K562 (cell line): ENCODE measurements around the gene OR5B21. TPM values are rescaled to one million over a fixed set of nuclear protein-coding genes. Genes with fewer than 3 reads are reported as not detected.
A peak's percentile ranks its signal among the peaks of the same experiment; 100 is the strongest.

Source experiments
- ATAC-seq: fragments of 200-7000 bp; cut with Tn5 transposase; 3 replicates; pipeline ENCODE4 v1.9.1; 2020; ENCODE audit warnings: moderate library complexity
- BruUV-seq: library from RNA; stranded (reverse); fragments of 400-500 nt; replicated peaks from 2 replicates; lab custom pipeline; 2021; lab: Mats Ljungman, UMichigan
- CTCF ChIA-PET: fragments of 300-600 bp; formaldehyde crosslinking; extraction: SDS; loops from one replicate; lab custom pipeline; 2021; ENCODE audit warnings: low intra/inter-chr PET ratio; lab: Yijun Ruan, JAX
- POLR2A ChIA-PET: fragments of 300-600, 350-650 bp; sonication (Branson Sonifier 250); formaldehyde crosslinking; extraction: SDS; loops from one replicate; lab custom pipeline; 2021; ENCODE audit warnings: antibody characterized with exemption, inconsistent platforms; lab: Yijun Ruan, JAX
- DNase-seq, 4 experiments: peaks; one replicate each; pipeline versions ENCODE4 v3.0.0 to v3.0.0-alpha.2; 2011 to 2018; ENCODE audit warnings: low spot score in 3 of 4, mixed read lengths in 3 of 4; ENCODE audit errors: extremely low read depth in 1 of 4
- FAIRE-seq: peaks from 2 replicates; lab custom pipeline; 2011; peaks lifted over from hg19 to GRCh38; lab: Jason Lieb, UNC
- H2AFZ ChIP-seq: 2 replicates; pipeline ENCODE4 v1.6.0; 2011; ENCODE audit warnings: low read depth, low read length, control low read depth, inconsistent platforms
- H3K27ac ChIP-seq: fragments of 200-600 bp; 3 replicates; pipeline ENCODE4 v1.8.0; 2011; ENCODE audit warnings: low read depth, mild to moderate bottlenecking, control low read depth, inconsistent platforms, low read length, moderate library complexity, mixed read lengths; ENCODE audit errors: extremely low read depth
- H3K27me3 ChIP-seq, 2 experiments: fragments of 300-600 bp in 1 of 2; 2 replicates in 1 of 2; 3 replicates in 1 of 2; pipeline versions ENCODE4 v1.6.0 to v1.8.0; 2011; ENCODE audit warnings: inconsistent platforms in 2 of 2, low read length in 2 of 2, mild to moderate bottlenecking in 1 of 2, mixed read lengths in 1 of 2, moderate library complexity in 1 of 2; ENCODE audit not compliant: control insufficient read depth in 2 of 2, insufficient read depth in 2 of 2
- H3K36me3 ChIP-seq: fragments of 300-600 bp; 3 replicates; pipeline ENCODE4 v1.8.0; 2011; ENCODE audit warnings: mild to moderate bottlenecking, low read length, inconsistent platforms; ENCODE audit not compliant: control insufficient read depth, insufficient read depth
- H3K4me1 ChIP-seq, 2 experiments: fragments of 200-600 bp in 1 of 2; replicated peaks in 1 of 2; 2 replicates in 1 of 2; 3 replicates in 1 of 2; pipeline versions ENCODE4 v1.5.1 to v1.8.0; 2011; ENCODE audit warnings: inconsistent platforms in 2 of 2, low read length in 2 of 2, mild to moderate bottlenecking in 1 of 2, mixed read lengths in 1 of 2, moderate library complexity in 1 of 2; ENCODE audit not compliant: control insufficient read depth in 2 of 2, insufficient read depth in 2 of 2
- H3K4me2 ChIP-seq: 2 replicates; pipeline ENCODE4 v1.6.1; 2011; ENCODE audit warnings: low read length, control low read depth, inconsistent platforms, mixed read lengths; ENCODE audit not compliant: insufficient read depth
- H3K4me3 ChIP-seq: fragments of 200-600 bp; sonication (generic), shearing (Covaris generic); 2 replicates; pipeline ENCODE4 v1.5.1; 2016; ENCODE audit warnings: control low read depth, inconsistent platforms
- H3K79me2 ChIP-seq: fragments of 200-600 bp; 3 replicates; pipeline ENCODE4 v1.8.0; 2011; ENCODE audit warnings: low read length, inconsistent platforms; ENCODE audit not compliant: control insufficient read depth, insufficient read depth
- H3K9ac ChIP-seq, 2 experiments: 2 replicates each; pipeline versions ENCODE4 v1.6.0 to v1.6.1; 2011; ENCODE audit warnings: low read depth in 2 of 2, low read length in 2 of 2, control low read depth in 1 of 2, inconsistent platforms in 1 of 2, mild to moderate bottlenecking in 1 of 2, mixed read lengths in 1 of 2; ENCODE audit not compliant: insufficient read depth in 1 of 2
- H3K9me1 ChIP-seq: one replicate; pipeline ENCODE4 v1.6.0; 2011; ENCODE audit warnings: inconsistent platforms, mild to moderate bottlenecking, low read length, moderate library complexity; ENCODE audit not compliant: control insufficient read depth, insufficient read depth
- H3K9me3 ChIP-seq: replicated peaks from 2 replicates; pipeline ENCODE4 v1.5.1; 2011; ENCODE audit warnings: low read depth, low read length, inconsistent platforms; ENCODE audit not compliant: control insufficient read depth, insufficient read depth
- H4K20me1 ChIP-seq: replicated peaks from 2 replicates; pipeline ENCODE4 v1.6.1; 2011; ENCODE audit warnings: low read length, inconsistent platforms, mixed read lengths; ENCODE audit not compliant: control insufficient read depth, insufficient read depth
- KLF13 ChIP-seq: fragments of 450-650 bp; IDR thresholded peaks from 2 replicates; pipeline ENCODE4 v1.6.1; 2016; ENCODE audit warnings: missing genetic modification characterization, low read depth, mild to moderate bottlenecking, missing compliant biosample characterization, moderate library complexity, borderline replicate concordance
- MAFF ChIP-seq: IDR thresholded peaks from 2 replicates; pipeline ENCODE4 v1.6.1; 2012; ENCODE audit warnings: low read length, improper control_type of control experiment
- MYC ChIP-seq, 2 experiments: fragments of 250-450 bp in 1 of 2; sonication (Bioruptor Pico) in 1 of 2; IDR thresholded peaks; 2 replicates each; pipeline versions ENCODE4 v1.5.1 to v1.6.1; 2012 to 2021; ENCODE audit warnings: low read depth in 2 of 2, borderline replicate concordance in 1 of 2, improper control_type of control experiment in 1 of 2, low read length in 1 of 2, mild to moderate bottlenecking in 1 of 2, moderate library complexity in 1 of 2
- PYGO2 ChIP-seq: fragments of 450-650 bp; IDR thresholded peaks from 2 replicates; pipeline ENCODE4 v1.6.1; 2016; ENCODE audit warnings: mild to moderate bottlenecking, missing genetic modification characterization, moderate library complexity, missing compliant biosample characterization
- SP2 ChIP-seq: IDR thresholded peaks from 2 replicates; pipeline ENCODE4 v1.6.1; 2011; ENCODE audit warnings: mild to moderate bottlenecking, low read depth, low read length, moderate library complexity; ENCODE audit not compliant: poor library complexity, severe bottlenecking; ENCODE audit errors: extremely low read depth
- ZNF316 ChIP-seq: fragments of 450-650 bp; IDR thresholded peaks from 2 replicates; pipeline ENCODE4 v1.6.1; 2016
- in situ Hi-C: fragments of 300-500 bp; cut with MboI; formaldehyde crosslinking; loops from 4 replicates; pipeline ENCODE4 v1.15.0; 2018; ENCODE audit warnings: inconsistent platforms, mixed read lengths
- intact Hi-C: fragments of 100-400 bp; cut with micrococcal nuclease; formaldehyde crosslinking; loops from 2 replicates; pipeline ENCODE4 v1.14.2; 2022
- polyA plus RNA-seq, 8 experiments: library from polyadenylated mRNA; depleted of rRNA in 4 of 8; stranded (reverse) in 5 of 8; unstranded in 3 of 8; fragments of >200 nt; fragmentation: Nextera tagmentation in 2 of 8; fragmentation: Illumina TruSeq in 1 of 8; extraction: Ambion mirVana in 2 of 8; extraction: Trizol in 1 of 8; gene quantifications; 2 replicates each; pipeline versions ENCODE4 v1.2.1 to v1.2.3, GENCODE V29; 2011 to 2014; ENCODE audit warnings: inconsistent platforms in 1 of 8, missing spikeins in 1 of 8
- total RNA-seq, 7 experiments: library from RNA; depleted of rRNA in 6 of 7; stranded (reverse); fragments of >200 nt in 6 of 7; fragmentation: Illumina TruSeq in 2 of 7; extraction: Trizol in 2 of 7; gene quantifications; 2 replicates each; pipeline versions ENCODE4 v1.2.1 to v1.2.3, GENCODE V29; 2011 to 2021; ENCODE audit warnings: low replicate concordance in 1 of 7
- TF ChIP-seq, protein P1 (sequence below): fragments of 250-450 bp; sonication (Bioruptor Pico); IDR thresholded peaks from 2 replicates; pipeline ENCODE4 v1.5.0; 2021
- TF ChIP-seq, protein P2 (sequence below): fragments of 450-650 bp; formaldehyde crosslinking; IDR thresholded peaks from 2 replicates; pipeline ENCODE4 v1.4.0; 2022; ENCODE audit warnings: missing genetic modification characterization
- TF ChIP-seq, protein P3 (sequence below): sonication (generic); formaldehyde crosslinking; IDR thresholded peaks from 2 replicates; pipeline ENCODE4 v1.8.1; 2022; ENCODE audit warnings: missing genetic modification reagents
- TF ChIP-seq, protein P4 (sequence below): sonication (generic); formaldehyde crosslinking; IDR thresholded peaks from 2 replicates; pipeline ENCODE4 v1.8.1; 2023; ENCODE audit warnings: mild to moderate bottlenecking, missing genetic modification reagents, moderate library complexity

OR5B21 gene
- total and polyA plus RNA-seq, 9 of the 15 experiments (the other 6 are each of a cell fraction or from before 2014, with no cell fraction given), result not detected

DNA sequence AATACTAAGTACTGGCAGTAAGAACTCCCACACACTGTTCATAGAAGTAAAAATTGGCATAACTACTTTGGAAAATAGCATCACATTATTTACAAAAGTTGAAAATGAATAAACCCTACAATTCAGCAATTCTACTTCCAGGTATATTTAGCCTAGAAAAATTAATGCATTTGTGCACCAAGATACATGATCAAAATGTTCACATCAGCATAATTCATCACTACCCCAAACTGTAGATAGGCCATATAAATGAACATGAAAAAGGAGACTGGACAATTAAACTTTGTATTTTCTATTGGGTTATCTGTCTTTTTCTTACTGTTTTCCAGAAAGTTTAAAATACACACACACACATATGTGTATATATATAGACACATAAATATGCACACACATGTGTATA, 5.9 kb downstream of the OR5B21 start:
- no TSS peak for BruUV-seq
- ChIA-PET POLR2A (no interaction called here), CTCF (no interaction called here)
- Histone ChIP-seq H3K79me2 (no peaks in the 10 kb centered on the region), H4K20me1 (no peaks in the 10 kb centered on the region), H3K27me3 (no peaks in the 10 kb centered on the region; a peak in 1 of 5 replicates), H2AFZ (no peak overlapping the region), H3K27ac (no peak overlapping the region), H3K9ac (no peak overlapping the region), H3K4me3 (no peak overlapping the region), H3K4me2 (no peak overlapping the region), H3K36me3 (no peaks in the 10 kb centered on the region), H3K9me3 (no peaks in the 10 kb centered on the region), H3K4me1 (no peaks in the 10 kb centered on the region), H3K9me1 (no peaks in the 10 kb centered on the region)
- FAIRE-seq (no peak), DNase-seq (no peak), ATAC-seq (no peak)
- in situ Hi-C loops, result loop anchor here (25.0 kb wide), 2 partner anchors 690 to 840 kb away; partner anchors contain the start of genes CLP1 and ZDHHC5
- peak; percentile 61 for TF ChIP-seq ZNF316
- peak; percentile 48; the same call in 1 of the 2 replicates for TF ChIP-seq MAFF
- TF ChIP-seq, protein P1, sequence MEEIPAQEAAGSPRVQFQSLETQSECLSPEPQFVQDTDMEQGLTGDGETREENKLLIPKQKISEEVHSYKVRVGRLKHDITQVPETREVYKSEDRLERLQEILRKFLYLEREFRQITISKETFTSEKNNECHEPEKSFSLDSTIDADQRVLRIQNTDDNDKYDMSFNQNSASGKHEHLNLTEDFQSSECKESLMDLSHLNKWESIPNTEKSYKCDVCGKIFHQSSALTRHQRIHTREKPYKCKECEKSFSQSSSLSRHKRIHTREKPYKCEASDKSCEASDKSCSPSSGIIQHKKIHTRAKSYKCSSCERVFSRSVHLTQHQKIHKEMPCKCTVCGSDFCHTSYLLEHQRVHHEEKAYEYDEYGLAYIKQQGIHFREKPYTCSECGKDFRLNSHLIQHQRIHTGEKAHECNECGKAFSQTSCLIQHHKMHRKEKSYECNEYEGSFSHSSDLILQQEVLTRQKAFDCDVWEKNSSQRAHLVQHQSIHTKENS (CRISPR knock-in tag), result no peak
- TF ChIP-seq KLF13, result no peak
- no peak for TF ChIP-seq MYC (IDR thresholded peaks at IDR 0.05; ENCODE audit: low read depth, low read length)
- TF ChIP-seq MYC (CRISPR knock-in tag; IDR thresholded peaks at IDR 0.05; ENCODE audit: borderline replicate concordance, low read depth), result no peak
- TF ChIP-seq SP2, result no peak
- TF ChIP-seq, protein P2, sequence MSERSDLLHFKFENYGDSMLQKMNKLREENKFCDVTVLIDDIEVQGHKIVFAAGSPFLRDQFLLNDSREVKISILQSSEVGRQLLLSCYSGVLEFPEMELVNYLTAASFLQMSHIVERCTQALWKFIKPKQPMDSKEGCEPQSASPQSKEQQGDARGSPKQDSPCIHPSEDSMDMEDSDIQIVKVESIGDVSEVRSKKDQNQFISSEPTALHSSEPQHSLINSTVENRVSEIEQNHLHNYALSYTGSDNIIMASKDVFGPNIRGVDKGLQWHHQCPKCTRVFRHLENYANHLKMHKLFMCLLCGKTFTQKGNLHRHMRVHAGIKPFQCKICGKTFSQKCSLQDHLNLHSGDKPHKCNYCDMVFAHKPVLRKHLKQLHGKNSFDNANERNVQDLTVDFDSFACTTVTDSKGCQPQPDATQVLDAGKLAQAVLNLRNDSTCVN (CRISPR knock-in tag), result no peak
- TF ChIP-seq PYGO2 (tag), result no peak
- TF ChIP-seq, protein P3, sequence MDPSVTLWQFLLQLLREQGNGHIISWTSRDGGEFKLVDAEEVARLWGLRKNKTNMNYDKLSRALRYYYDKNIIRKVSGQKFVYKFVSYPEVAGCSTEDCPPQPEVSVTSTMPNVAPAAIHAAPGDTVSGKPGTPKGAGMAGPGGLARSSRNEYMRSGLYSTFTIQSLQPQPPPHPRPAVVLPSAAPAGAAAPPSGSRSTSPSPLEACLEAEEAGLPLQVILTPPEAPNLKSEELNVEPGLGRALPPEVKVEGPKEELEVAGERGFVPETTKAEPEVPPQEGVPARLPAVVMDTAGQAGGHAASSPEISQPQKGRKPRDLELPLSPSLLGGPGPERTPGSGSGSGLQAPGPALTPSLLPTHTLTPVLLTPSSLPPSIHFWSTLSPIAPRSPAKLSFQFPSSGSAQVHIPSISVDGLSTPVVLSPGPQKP (CRISPR knock-in tag), result no peak
- TF ChIP-seq, protein P4, sequence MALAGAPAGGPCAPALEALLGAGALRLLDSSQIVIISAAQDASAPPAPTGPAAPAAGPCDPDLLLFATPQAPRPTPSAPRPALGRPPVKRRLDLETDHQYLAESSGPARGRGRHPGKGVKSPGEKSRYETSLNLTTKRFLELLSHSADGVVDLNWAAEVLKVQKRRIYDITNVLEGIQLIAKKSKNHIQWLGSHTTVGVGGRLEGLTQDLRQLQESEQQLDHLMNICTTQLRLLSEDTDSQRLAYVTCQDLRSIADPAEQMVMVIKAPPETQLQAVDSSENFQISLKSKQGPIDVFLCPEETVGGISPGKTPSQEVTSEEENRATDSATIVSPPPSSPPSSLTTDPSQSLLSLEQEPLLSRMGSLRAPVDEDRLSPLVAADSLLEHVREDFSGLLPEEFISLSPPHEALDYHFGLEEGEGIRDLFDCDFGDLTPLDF (CRISPR knock-in tag), result no peak
- intact Hi-C loops, result no loop called here
